SIG-M5 treated with dmso at 0.1 percent for 504 hours (cell line): ENCODE measurements around the gene APBA1.
A peak's percentile ranks its signal among the peaks of the same experiment; 100 is the strongest.

Source experiments
- DNase-seq: peaks from one replicate; lab custom pipeline; 2025; ENCODE audit not compliant: unreplicated experiment; lab: John Stamatoyannopoulos, UW

Gene APBA1

DNA sequence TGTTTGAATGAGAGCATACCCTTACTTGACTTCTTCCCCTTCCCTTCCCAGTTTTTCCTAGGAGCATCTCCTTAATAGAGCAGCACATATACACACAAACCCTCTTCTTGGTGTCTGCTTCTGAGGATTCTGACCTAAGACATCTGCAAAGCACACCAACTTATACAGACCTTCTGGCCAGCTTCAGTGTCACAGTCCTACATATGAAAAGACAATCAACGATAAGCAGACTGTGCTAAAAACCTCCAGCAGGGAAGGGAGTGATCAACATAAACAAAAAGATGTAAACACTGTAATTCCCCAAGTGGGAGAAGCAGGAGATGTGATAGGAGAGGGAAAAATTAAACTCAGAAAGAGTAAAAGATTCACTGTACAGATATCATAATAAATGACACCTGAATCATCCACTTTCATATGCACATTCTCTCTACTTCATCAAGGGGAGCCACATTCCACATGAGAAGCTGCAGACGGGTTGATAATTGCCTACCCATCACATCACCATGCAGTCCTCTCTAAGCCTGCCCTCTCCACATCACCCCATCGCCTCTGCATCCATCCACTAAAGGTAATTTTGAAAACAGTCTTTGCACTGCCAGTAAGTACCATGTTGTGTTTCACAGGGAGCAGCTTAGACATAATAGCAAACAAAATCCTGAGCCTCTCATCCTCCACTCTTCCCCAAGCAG is 13.0 kb downstream of the APBA1 start:
- no peak for DNase-seq

- no peak for DNase-seq
Measured at GRCh38 chr9:69657269-69657668, 14.9 kb downstream of the APBA1 start.

DNA sequence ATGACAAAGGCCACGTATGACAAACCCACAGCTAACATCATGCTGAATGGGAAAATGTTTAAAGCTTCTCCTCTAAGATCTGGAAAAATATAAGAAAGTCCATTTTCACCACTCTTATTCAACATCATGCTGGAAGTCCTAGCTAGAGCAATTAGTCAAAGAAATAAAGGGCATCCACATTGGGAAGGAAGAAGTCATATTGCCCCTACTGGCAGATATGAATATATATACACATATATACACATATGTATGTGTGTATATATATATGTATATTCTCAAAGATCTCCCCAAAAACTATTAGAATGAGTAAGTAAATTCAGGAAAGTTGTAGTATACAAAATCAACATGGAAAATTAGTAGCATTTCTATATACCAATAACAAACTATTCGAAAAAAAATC is 17.1 kb downstream of the APBA1 start:
- no peak for DNase-seq

DNA sequence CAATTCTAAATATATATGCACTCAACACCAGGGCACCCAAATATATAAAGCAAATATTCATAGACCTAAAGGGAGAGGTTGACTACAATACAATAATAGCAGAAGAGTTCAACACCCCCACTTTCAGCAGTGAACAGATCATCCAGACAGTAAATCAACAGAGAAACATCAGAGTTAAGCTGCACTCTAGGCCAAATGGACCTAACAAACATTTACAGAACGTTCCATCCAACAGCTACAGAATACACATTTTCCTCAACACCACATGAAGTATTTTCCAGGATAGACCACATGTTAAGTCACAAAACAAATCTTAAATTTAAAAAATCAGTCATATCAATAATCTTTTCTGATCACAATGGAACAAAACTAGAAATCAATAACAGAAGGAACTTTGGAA is 18.9 kb downstream of the APBA1 start:
- no peak for DNase-seq

DNA sequence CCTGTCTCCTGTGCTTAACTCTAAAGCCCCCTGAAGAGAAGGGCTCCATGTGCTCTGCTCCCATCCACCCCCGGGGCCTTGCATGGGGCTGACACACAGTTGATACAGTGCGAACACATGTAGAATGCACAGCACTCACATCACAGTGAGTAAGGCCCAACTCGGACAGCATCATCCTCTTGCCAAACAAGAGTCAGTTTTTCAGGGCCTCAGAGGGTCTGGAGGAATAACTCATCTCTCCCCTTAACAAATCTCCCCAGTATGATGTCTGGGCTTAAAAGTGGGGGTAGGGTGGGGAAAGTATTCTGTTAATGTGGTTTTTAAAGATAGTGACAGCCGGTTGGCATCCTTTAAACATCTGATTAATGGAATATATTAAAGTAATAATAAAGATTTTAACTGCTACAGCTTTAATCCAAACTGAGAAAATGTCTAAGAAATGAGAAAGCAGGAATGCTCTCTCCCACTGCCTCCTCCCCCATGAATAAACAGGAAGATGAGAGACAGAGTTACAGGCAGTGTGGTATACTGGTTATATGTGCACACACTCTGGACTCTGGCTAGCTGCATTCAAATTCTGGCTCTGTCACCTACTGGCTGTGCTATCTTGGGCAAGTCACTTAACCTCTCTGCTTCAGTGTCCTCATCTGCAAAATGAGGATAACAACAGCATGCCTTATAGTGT is 22.5 kb downstream of the APBA1 start:
- no peak for DNase-seq

DNA sequence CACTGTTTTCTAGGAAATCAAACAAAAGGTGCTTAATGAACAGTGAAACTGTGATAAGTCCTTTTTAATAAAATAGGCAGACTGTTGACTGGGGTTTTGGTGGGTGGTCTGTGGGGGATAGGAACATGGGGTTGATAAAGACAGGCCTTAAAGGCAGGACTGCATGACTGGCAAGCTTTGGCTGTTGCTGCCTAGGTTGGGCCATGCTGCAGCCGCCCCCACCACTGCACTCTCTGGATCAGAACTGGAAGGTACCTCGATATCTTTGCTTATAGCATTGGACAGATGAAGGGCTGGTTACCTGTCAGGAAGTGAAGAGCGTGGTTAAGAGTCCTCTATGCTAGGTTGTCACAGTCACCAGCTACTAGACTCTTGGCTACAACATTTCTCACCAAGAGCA is 24.4 kb downstream of the APBA1 start:
- no peak for DNase-seq

- no peak for DNase-seq
Measured at GRCh38 chr9:69646810-69647209, 25.4 kb downstream of the APBA1 start.

GRCh38 chr9:69645488-69645887 is 26.7 kb downstream of the APBA1 start:
- peak; percentile 55 for DNase-seq

- no peak for DNase-seq
Measured at GRCh38 chr9:69643098-69643497, 29.1 kb downstream of the APBA1 start.

DNA sequence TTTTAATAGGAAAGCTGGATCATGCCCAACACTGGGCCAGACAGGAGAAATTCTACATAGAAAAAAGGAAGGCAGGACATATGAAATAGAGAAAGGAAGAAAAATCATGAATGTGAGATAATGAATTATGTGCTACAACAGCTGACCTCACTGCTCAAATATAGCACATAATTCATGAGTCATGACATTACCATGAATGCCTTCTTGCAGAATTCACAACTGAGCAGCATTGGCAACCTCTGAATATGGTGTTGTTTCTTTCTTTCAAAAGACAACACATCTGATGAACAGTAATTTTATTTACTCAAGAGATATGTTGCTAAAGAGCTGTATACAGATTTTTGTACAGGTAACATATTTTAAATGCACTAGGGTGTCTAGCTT is 34.4 kb downstream of the APBA1 start:
- no peak for DNase-seq

GRCh38 chr9:69637193-69637816 is 34.9 kb downstream of the APBA1 start:
- DNase-seq: no peak

DNA sequence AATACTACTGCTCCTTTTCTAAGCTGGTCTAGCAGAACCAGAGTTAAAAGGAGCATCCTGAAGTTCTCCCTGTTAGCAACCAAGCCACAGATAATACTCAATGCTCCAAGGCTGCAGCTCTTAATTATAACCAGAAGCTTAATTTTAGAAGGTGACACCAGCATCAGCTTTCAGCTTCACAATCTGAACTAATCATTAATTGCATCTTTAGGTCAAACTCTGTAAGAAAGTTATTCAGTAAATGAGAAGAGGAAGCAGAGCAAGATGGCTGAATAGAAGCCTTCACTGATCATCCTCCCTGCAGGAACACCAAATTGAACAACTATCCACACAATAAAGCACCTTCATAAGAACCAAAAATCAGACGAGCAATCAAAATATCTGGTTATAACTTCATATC is 38.5 kb downstream of the APBA1 start:
- no peak for DNase-seq

DNA sequence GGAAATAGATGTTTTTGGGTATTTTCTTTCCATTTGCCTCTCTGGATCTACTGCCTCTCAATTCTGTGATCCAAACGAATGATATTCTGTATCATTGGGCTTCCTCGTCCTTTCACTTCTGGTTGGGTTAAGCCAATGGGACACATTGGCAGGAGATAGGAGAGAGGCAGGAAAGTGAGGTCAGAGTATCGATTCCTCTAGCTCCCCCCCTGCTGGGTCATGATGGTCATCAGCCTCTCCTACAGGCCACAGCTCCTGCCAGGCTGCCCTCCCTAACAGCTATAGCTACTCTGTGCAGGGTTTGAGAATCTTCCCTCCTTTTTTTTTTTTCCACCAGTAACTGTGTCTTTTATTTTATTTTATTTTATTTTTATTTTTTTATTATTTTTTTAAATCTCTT is 39.4 kb downstream of the APBA1 start:
- DNase-seq: no peak

DNA sequence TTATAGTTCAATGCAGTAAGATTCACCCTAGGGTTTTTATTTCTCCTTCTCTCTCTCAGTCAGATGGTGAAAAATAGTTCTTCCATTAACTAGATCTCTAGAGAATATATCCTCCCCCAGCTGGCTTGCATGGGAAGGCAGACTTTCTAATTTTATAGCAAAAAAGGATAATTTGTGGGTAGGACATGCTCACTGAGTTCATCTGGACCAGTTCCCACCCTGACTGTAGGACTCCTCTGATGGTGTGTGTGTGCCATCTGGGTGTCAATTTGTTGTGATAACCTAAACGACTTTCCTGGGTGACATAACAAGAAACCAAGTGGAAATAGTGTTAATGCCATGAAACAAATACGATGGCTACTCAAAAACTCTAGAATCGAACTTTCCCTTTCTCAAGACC is 44.9 kb downstream of the APBA1 start:
- no peak for DNase-seq

DNA sequence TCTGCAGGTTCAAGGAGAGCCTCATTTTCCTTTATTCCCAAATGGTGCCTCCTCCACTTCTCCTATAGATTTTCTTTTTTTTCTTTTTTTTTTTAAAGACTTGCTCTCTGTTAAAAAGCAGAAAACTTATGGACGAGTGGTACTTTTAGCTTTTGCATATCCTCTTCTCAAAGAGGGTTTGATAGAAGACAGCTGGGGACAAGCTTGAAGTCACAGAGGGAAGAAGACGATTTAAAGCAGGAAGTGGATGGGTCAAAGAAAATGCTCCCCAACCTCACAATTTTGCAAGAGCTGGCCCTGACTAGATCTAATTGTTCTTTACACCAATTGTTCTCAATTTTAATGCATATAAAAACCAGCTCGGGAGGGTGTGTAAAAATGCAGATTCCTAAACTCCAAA is 48.9 kb downstream of the APBA1 start:
- no peak for DNase-seq

- DNase-seq: no peak
Measured at GRCh38 chr9:69622676-69623075, 49.5 kb downstream of the APBA1 start.

GRCh38 chr9:69621730-69622460 is 50.3 kb downstream of the APBA1 start:
- no peak for DNase-seq

- no peak for DNase-seq
Measured at GRCh38 chr9:69620731-69621130, 51.4 kb downstream of the APBA1 start.

- DNase-seq: no peak
Measured at GRCh38 chr9:69619233-69619632, 52.9 kb downstream of the APBA1 start.

DNA sequence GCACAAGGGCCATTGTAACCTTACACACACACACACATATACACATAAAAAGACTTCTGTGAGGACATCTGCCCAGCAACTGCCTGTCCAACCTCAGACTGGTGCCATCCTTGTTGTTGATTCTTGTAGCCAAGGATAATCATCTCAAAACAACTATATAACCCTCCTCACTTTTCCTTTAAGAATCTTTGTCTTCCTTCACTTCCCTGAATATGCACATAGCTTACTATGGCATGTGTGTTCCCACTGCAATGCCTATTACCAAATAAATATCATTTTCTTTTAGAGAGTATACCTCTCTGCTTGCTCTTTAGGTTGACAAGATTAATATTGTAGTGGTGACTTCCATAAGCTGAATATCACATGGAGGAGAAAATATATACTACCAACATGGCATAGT is 55.2 kb downstream of the APBA1 start:
- DNase-seq: no peak

DNA sequence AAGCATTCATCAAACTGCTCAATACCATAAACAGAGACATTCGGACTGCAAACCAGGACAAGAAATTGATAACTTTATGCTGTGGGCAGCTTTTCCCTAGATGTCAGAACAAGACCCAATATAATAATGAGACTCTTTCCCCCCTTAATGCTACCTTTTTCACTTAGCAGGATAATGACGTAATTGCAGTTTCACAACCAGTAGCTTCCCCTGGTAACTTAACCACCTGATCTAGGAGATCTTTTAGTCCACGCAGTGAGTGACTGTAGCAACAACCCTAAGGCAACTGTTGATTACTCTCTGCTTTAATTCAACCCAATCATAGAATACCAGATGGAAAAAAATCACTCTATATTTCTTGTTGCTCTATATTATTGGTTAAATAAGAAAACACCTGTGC is 56.3 kb downstream of the APBA1 start:
- no peak for DNase-seq

DNA sequence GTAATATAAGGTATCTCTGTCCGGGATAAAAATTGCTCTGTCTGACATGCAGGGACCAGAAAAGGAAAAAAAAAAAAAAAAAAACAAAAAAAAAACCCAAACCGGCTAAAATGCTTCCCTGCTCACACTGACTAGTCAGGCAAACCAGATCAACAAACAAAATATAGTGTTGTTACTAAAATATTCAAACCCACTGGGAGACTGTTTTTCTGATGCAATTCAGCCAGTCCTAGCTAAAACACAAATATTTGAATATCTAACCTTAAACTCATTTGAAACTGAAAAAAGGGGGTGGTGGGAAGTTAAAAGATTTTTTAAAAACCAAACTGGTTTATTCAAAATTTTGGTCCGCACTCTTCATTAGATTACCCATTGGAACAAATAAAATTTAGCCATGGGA is 61.0 kb downstream of the APBA1 start:
- no peak for DNase-seq
